ENCODE data around the gene CCNT1.
A peak's percentile ranks its signal among the peaks of the same experiment; 100 is the strongest.
"Not testable (repeated sequence)": the region's sequence is repeated elsewhere in the genome, so short reads cannot be mapped to it uniquely, and the experiment has no call there.

CCNT1 gene

DNA sequence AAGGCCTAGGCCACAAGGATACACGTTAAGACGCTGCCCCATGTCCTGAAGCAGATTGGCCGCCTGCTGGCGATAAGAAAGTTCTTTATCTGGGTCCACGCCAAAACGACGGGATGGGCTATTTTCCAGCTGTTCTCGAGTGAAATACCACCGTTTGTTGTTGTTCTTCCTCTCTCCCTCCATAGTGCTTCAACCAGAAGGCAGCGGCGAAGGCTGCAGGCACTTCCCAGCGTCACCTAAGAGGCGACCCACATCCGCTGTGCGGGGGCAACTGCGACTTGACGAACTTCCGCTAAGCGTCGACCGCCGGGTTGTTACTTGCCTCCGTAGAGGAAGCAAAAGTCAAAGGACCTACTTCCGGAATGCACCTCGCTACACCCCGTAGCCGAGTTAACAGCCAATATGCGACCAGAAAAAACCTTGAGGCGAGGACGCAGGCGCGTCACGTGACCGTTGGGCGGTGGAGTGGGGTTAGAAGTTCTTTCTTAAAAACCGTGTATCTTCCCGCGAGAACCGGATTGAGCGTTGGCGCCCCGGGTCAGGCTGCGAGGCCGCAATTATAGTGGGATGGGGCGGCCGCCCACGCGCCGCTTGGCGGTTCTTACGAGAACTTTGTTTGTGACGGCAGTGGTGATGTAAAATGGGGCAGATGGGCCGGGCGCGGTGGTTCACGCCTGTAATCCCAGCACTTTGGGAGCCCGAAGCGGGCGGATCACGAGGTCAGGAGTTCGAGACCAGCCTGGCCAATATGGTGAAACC is at the start of gene CCNT1:
TSS of gene CCNT1 (minus strand) at position 215 of the 759 bp plus-strand sequence. CDS start at position 183, 32 bp downstream.
- peak; percentile 99 for DNase-seq (ENCODE audit: low spot score)

DNA sequence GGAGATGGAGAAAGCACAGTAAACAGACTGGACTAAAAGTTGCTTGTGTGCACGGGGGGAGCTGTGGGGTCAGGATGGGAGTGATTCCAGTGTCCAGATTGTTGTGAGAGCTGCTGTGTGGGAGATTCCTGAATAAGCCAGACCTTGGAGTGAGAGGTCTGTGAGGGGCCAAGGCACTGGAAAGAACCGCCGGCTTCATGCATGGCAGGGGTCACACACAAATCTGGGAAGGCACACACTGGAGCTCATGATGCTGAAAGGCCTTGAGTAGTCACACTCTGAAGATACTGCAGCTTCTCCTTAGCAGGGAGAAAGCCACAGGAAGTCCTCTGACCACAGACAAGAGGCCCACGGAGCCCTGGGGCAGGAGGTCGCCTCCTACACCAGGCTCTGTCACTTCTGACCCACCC is 49.3 kb upstream of the CCNT1 start:
- no peak for DNase-seq (ENCODE audit: low spot score)

DNA sequence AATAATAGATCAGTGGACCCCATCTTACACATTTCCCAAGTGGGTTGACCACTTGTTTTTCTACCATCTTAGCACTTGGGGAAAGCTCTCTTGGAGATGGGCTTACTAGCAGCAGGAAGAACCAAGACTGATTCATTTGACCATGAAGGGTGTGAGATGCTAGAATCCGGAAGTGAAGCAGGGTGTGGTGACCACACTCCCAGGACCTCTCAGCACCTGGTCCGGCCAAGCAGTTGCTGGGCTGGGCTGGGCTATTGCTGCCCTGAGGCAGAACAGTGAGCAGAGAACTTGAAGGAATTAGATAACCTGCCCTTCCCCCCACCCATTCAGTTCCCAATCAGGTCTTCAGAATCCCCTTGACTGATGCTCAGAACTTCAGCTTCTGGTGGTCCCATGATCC is 48.0 kb upstream of the CCNT1 start:
- no peak for DNase-seq (ENCODE audit: low spot score)

DNA sequence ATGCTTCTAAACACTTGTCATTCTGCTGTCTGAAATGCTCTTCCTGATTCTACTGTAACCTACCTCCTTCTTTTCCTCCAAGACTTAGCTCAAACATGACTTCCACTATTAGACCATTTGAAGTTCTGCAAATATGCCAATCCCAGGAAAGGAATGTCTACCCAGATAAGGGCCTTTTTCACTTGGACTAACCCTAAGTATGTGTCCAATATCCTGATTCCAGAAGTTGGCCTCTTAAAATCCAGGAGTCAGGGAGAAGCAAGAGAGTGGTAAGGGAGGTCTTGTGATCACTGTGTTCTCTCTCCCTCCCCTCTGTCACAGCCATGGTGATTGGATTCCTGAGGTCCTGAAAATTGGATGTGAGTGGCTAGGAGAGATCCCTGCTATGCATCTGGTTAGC is 42.2 kb upstream of the CCNT1 start:
- no peak for DNase-seq (ENCODE audit: low spot score)

DNA sequence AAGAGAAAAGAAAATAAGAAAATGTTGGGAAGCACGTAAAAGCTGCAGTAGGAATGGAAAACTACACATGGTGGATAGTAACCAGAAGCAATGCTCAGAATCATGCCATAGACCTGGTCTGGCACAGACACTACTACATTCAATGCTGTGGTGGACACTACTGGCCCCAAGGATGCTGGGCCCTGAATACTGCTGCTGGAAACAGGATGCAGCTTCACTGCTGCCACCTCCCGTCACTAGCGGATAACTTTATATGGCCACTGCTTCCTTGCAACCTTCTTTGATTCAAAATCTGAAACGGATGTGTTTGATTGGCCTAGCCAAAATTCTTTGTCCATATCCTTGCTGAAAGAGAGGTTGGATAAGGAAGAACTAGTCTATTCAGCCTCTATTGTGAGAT is 41.7 kb upstream of the CCNT1 start:
- no peak for DNase-seq (ENCODE audit: low spot score)

DNA sequence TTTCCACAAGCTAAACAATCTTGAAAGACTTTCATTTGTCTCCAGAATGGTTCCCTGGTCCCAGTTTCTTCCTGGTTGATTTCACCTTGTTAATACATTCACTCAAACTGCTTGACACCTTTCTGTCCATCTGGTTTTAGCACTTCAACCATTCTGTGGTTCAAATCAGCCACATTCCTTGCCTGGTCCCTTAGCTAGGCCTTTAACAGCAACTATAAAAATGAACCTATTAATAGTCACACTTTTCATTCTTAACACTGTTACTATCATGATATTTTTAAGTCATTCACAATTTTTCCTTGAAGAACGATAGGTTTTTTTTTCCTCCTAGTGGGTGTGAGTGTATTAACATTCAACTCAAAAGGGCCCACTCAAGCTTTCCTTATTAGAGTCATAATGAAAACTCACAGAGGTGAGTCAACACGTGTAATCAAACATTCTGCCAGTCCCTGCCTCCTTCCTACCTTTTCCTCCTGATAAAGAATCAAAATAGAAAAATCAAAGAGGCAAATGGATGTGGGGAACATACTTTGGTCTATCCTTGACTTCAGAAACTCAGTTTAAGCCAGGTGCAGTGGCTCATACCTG is 34.4 kb upstream of the CCNT1 start:
- peak; percentile 38 for DNase-seq (ENCODE audit: low spot score)

DNA sequence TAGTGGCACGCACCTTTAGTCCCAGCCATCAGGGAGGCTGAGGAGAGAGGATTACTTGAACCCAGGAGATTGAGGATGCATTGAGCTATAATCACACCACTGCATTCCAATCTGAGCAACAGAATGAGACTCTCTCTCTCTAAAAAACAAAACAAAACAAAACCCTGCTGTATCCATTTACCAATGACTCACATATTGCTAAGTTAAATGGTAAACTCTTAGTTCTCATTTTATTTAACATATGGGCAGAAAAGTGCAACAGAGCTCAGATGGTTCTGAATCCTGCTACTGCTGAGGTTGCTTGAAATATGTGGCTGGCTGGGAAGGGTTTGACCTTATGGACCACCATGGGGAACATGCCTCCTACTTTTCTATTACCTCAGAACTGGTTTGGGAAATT is 33.7 kb upstream of the CCNT1 start:
- no peak for DNase-seq (ENCODE audit: low spot score)

DNA sequence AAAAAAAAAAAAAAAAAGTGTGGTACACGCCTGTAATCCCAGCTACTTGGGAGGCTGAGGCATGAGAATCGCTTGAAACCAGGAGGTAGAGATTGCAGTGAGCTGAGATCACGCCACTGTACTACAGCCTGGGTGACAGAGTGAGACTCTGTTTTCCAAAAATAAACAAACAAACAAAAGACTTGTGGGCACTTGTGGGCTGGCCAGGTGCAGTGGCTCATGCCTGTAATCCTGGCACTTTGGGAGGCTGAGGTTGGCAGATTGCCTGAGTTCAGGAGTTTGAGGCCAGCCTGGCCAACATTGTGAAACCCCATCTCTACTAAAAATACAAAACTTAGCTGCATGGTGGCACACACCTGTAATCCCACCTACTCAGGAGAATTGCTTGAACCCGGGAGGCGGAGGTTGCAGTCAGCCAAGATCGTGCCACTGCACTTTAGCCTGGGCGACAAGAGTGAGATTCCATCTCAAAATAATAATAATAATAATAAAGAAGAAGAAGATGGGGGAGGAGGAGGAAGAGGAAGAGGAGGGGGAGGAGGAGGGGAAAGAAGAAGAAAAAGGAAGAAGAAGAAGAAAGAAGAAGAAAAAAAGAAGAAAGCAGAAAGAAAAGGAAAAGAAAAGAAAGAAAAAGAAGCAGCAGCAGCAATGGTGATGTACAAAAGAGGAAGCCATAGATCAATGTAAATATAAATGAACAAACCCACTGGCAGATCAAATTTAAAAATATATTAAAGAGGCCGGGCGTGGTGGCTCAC is 27.9 kb upstream of the CCNT1 start:
- DNase-seq (ENCODE audit: low spot score): no peak

DNA sequence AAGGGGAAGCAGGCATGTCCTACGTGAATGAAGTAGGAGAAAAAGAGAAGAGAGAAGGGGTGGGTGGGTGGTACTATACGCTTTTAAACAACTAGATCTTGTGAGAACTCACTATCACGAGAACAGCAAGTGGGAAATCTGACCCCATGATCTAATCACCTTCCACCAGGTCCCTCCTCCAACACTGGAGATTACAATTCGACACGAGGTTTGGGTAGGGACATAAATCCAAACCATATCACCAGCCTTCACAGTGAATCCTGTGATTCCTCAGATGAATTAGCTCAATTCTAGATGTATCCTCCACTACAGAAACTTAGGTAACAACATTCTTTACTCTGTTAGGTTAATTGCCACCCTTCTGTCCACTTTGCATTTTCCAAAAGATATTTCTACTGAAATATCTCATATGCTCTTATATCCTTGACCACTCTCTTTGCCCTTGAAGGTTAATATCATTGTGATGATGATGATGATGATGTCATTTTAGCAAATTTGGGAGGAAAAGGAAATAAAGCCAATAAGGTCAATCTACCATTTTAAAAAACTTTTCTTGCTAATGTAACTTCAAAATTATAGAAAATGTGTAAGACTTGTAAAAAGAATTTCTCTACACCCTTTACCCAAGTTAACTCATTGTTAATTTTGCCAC is 23.2 kb upstream of the CCNT1 start:
- no peak for DNase-seq (ENCODE audit: low spot score)

DNA sequence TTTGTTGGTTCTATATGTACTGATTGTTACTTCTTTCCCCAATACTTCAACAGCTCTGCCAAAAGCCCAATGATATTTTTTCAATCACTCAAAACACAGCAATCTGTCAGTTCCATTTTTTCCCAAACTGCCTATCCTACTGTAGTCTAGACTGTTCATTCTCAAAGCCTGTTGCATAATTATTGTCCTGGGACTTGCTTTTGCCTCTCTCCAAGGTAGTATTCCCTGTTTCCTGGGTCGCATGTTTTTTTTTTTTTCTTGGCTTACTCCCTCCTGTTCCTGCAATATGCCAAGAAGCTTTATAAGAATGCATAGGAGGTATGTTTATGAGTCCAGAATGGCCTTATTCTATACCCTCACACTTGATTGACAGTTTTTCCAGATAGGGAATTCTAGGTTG is 19.9 kb upstream of the CCNT1 start:
- no peak for DNase-seq (ENCODE audit: low spot score)

DNA sequence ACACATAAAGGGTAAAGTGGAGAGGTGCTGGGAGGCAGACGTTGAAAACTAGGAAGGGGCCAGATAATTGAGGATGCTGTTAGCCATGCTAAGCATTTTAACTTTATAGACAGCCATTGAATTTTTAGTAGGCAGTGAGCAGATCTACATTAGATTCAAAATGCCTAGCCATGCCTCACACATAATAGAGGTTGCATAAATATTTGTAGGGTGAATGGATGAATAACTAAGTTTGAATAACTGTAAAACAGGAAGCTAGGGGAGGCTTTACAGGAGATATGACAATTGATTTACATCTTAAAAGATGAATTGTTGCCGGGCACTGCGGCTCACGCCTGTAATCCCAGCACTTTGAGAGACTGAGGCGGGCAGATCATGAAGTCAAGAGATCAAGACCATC is 12.3 kb upstream of the CCNT1 start:
- no peak for DNase-seq (ENCODE audit: low spot score)

DNA sequence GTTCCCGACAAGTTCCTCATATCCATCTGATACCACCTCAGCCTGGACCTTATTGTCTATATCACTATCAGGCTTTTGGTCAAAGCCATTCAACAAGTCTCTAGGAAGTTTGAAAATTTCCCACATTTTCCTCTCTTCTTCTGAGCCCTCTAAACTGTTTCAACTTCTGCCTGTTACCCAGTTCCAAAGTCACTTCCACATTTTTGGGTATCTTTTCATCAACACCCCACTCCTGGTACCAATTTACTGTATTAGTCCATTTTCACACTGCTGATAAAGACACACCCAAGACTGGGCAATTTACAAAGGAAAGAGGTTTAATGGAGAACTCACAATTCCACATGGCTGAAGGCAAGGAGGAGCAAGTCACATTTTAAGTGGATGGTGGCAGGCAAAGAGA is 4.2 kb upstream of the CCNT1 start:
- DNase-seq (ENCODE audit: low spot score): not testable (repeated sequence)

DNA sequence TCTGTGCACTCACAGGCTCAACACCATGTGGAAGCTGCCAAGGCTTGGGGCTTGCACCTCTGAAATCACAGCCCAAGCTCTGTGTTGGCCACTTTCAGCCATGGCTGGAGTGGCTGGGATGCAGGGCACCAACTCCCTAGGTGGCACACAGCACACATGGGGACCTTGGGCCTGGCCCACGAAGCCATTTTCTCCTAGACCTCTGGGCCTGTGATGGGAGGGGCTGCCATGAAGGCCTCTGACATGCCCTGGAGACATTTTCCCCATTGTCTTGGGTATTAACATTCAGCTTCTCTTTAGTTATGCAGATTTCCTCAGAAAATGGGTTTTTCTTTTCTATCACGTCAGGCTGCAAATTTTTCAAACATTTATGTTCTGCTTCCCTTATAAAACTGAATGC is 3.7 kb upstream of the CCNT1 start:
- not testable (repeated sequence) for DNase-seq (ENCODE audit: low spot score)

DNA sequence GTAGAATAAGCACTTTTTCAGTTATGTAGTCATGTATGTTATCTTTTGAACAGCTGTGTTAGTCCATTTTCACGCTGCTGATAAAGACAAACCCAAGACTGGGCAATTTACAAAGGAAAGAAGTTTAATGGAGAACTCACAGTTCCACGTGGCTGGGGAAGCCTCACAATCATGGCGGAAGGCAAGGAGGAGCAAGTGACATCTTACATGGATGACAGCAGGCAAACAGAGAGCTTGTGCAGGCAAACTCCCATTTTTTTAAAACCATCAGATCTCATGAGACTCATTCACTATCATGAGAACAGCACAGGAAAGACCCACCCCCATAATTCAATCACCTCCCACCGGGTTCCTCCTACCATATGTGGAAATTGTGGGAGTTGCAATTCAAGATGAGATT is 2.5 kb upstream of the CCNT1 start:
- DNase-seq (ENCODE audit: low spot score): not testable (repeated sequence)

DNA sequence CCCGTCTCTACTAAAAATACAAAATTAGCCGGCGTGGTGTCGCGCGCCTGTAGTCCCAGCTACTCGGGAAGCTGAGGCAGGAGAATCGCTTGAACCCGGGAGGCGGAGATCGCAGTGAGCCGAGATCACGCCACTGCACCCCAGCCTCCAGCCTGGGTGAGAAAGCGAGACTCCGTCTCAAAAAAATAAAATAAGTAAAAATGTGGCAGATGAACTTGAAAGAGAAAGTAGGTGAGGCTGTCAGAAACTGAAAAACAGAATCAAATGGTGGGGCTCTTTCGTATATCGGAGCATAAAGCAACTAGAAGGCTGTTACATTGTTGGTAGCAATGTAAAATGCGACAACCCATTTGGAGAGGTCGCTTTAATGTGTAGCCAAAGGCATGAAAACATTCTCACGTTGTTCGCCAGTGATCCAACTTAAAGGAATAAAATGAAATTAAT is 767 bp upstream of the CCNT1 start:
- peak; percentile 7 for DNase-seq (ENCODE audit: low spot score)

DNA sequence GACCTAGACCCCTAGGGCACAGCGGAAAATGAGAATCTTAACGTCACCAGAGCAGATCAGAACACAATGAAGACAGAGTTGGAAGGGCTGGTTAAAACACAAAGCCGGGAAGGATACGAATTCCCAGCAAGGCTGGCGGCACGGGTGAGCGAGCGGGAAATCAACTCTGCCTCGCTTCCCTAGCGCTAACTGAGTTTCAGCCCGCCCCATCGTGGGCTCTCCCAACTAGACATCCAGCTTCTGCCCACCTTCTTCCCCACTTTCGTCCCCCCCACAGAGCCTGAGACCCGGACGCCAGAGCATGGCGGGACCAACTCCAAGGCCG is 377 bp downstream of the CCNT1 start:
- no peak for DNase-seq (ENCODE audit: low spot score)

DNA sequence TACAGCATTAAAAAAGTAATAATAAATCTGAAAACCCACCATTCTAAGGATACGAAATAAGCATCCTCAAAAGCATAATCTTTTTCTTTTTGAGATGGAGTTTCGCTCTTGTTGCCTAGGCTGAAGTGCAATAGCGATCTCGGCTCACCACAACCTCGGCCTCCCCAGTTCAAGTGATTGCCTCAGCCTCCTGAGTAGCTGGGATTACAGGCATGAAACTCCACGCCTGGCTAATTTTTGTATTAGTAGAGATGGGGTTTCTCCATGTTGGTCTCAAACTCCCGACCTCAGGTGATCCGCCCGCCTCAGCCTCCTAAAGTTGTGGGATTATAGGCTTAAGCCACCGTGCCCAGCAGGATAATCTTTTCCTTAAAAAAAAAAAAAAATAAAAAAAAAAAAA is 4.3 kb downstream of the CCNT1 start:
- DNase-seq (ENCODE audit: low spot score): no peak

DNA sequence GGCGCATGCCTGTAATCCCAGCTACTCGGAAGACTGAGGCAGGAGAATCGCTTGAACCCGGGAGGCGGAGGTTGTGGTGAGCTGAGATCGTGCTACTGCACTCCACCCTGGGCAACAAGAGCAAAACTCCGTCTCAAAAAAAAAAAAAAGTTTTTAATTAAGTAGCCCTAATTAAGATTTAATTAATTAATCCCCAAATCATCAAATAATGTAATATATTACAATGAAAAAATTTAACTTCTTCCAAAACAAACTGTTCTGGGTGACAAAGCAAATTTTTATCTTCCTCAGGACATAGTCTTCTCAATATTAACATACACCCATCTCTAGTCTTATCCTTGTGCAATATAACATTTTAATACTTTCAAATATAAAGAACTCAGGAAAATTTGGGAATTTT is 17.7 kb downstream of the CCNT1 start:
- DNase-seq (ENCODE audit: low spot score): not testable (repeated sequence)

DNA sequence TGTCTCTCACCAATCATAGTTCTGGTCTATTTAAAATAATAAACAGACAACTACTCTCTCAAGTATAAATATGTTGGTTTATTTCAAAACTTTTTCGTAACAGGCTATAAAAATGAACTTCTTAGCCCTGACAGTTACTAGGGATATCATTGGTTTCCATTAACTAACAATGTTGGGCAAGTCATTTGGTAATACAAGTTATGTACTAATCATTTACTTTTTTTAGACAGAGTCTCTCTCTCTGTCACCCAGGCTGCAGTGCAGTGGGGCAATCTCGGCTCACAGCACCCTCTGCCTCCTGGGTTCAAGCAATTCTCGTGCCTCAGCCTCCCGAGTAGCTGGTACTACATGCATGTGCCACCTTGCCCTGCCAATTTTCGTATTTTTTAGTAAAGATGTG is 19.9 kb downstream of the CCNT1 start:
- no peak for DNase-seq (ENCODE audit: low spot score)

DNA sequence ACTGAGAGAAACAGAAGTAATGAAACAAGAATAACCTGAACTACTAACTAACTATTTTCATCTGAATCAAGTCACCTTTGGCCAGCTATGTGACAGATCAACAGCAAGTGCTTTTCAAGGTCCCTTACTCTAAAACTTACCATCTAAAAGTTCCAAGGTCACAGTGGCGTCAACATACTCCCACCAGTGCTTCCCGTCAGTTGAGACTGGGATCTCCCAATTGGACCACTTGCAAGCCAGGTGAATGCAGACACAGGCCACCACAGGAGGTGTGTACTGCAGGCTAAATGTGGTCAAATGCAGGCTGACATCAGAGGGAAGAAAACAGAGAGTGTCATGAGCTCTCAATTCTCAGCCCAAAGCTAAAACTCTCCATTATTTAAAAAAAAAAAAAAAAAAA is 20.6 kb downstream of the CCNT1 start:
- DNase-seq (ENCODE audit: low spot score): no peak

DNA sequence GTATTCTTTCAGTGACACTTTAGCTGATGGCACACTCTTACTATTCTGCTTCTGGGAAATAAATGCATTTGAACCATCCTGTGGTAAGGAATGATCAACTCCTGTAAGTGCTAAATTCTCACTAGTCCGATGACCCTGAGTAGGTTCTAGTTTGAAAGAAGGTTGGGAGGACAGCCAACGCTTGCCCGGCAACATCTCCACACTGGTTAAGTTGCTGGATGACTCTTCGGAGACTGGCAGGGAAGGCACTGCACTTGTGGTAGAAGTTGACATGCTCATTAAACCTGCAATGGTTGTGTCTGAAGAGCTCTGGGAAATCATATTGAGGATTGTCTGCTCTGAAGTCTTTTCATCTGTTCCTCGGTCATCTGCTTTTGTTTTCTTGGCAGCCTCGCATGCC is 22.5 kb downstream of the CCNT1 start:
- DNase-seq (ENCODE audit: low spot score): no peak

DNA sequence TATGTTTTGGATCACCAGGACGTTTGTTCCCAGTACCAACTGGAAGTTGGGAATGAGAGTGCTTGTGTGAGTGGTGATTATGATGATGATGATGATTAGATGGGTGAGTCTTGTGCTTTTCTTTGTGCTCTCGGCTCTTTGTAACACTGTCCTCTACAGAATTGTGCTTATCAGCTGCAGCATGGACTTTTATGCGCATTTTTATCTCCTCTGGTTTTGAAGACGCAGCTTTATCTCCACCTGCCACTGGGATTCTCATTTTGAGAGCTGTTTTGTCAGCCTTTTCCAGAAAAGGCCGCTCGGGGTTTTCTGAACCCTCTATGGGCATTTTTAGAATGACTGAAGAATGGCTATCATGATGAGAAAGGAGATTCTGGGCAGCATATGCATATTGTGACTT is 22.9 kb downstream of the CCNT1 start:
- no peak for DNase-seq (ENCODE audit: low spot score)
